PC-3 (cell line): ENCODE data around the gene IFT20. TPM values are rescaled to one million over a fixed set of nuclear protein-coding genes. Genes with fewer than 3 reads are reported as not detected.
A peak's percentile ranks its signal among the peaks of the same experiment; 100 is the strongest.

Experiments
- ATAC-seq: fragments of 200-7000 bp; cut with Tn5 transposase; 2 replicates; pipeline ENCODE4 v1.9.1; 2020; ENCODE audit warnings: mild to moderate bottlenecking, moderate library complexity
- BruUV-seq: library from RNA; stranded (reverse); fragments of 400-500 nt; replicated peaks from 2 replicates; lab custom pipeline; 2021; lab: Mats Ljungman, UMichigan
- CTCF ChIA-PET: fragments of 300-600 bp; sonication (Branson Sonifier 250); formaldehyde crosslinking; loops from one replicate; lab custom pipeline; 2022; ENCODE audit warnings: antibody characterized with exemption; lab: Charles Lee
- POLR2A ChIA-PET: fragments of 300-600 bp; sonication (Branson Sonifier 250); formaldehyde crosslinking; loops from one replicate; lab custom pipeline; 2022; ENCODE audit warnings: antibody characterized with exemption; ENCODE audit not compliant: unreplicated experiment; lab: Charles Lee
- DNase-seq: peaks from one replicate; pipeline ENCODE4 v3.0.0-alpha.2; 2015
- H2AFZ ChIP-seq: fragments of 300-600 bp; sonication (generic); 2 replicates; pipeline ENCODE4 v1.6.0; 2016; ENCODE audit warnings: antibody characterized with exemption, low read length
- H3F3A ChIP-seq: fragments of 300-600 bp; sonication (generic); one replicate; pipeline ENCODE4 v1.6.0; 2017; ENCODE audit warnings: antibody characterized with exemption, low read length, control low read depth, mild to moderate bottlenecking; ENCODE audit not compliant: unreplicated experiment
- H3K27ac ChIP-seq: fragments of 300-600 bp; sonication (generic); 2 replicates; pipeline ENCODE4 v1.5.1; 2016; ENCODE audit warnings: mild to moderate bottlenecking, low read length
- H3K27me3 ChIP-seq: fragments of 300-600 bp; sonication (generic); 2 replicates; pipeline ENCODE4 v1.6.1; 2016; ENCODE audit warnings: low read length, mixed read lengths
- H3K36me3 ChIP-seq: fragments of 300-600 bp; sonication (generic); 2 replicates; pipeline ENCODE4 v1.6.1; 2016; ENCODE audit warnings: low read depth, mixed run types, low read length, mixed read lengths
- H3K4me1 ChIP-seq: fragments of 300-600 bp; sonication (generic); 2 replicates; pipeline ENCODE4 v1.5.1; 2016; ENCODE audit warnings: low read length; ENCODE audit not compliant: insufficient read depth
- H3K4me2 ChIP-seq: fragments of 300-600 bp; sonication (generic); 2 replicates; pipeline ENCODE4 v1.6.0; 2016; ENCODE audit warnings: low read length
- H3K4me3 ChIP-seq: fragments of 300-600 bp; sonication (generic); 2 replicates; pipeline ENCODE4 v1.5.1; 2016; ENCODE audit warnings: mild to moderate bottlenecking, low read length, mixed read lengths
- H3K79me2 ChIP-seq: fragments of 300-600 bp; sonication (generic); 2 replicates; pipeline ENCODE4 v1.6.1; 2017; ENCODE audit warnings: low read length, mixed read lengths
- H3K9ac ChIP-seq: fragments of 300-600 bp; sonication (generic); 2 replicates; pipeline ENCODE4 v1.6.0; 2016; ENCODE audit warnings: mild to moderate bottlenecking, low read length
- H3K9me2 ChIP-seq: fragments of 300-600 bp; sonication (generic); replicated peaks from 2 replicates; pipeline ENCODE4 v1.6.1; 2016; ENCODE audit warnings: mixed run types, low read length, mixed read lengths
- H3K9me3 ChIP-seq: fragments of 300-600 bp; sonication (generic); 2 replicates; pipeline ENCODE4 v1.6.1; 2016; ENCODE audit warnings: low read length, mixed read lengths
- H4K20me1 ChIP-seq: fragments of 300-600 bp; sonication (generic); 2 replicates; pipeline ENCODE4 v1.6.1; 2016; ENCODE audit warnings: low read length, mixed read lengths
- EZH2 ChIP-seq: fragments of 300-600 bp; sonication (generic); IDR thresholded peaks from one replicate; pipeline ENCODE4 v1.6.1; 2017; ENCODE audit warnings: antibody characterized with exemption, mild to moderate bottlenecking, low read length; ENCODE audit not compliant: unreplicated experiment
- EZH2phosphoT487 ChIP-seq: fragments of 300-600 bp; sonication (generic); IDR thresholded peaks from 2 replicates; pipeline ENCODE4 v1.6.1; 2018; ENCODE audit warnings: mild to moderate bottlenecking, antibody characterized with exemption, low read length, borderline replicate concordance
- intact Hi-C: fragments of 100-400 bp; cut with micrococcal nuclease; formaldehyde crosslinking; loops from 2 replicates; pipeline ENCODE4 v1.9.0; 2023
- total RNA-seq: library from RNA; depleted of rRNA; stranded (reverse); fragments of >200 nt; gene quantifications from 2 replicates; pipeline ENCODE4 v1.2.3, GENCODE V29; 2014
- TF ChIP-seq, protein P1 (sequence below): fragments of 300-600 bp; sonication (generic); conservative IDR thresholded peaks from 2 replicates; pipeline ENCODE4 v1.5.1; 2017; ENCODE audit warnings: antibody characterized with exemption, low read depth, mild to moderate bottlenecking, low read length

The IFT20 gene
- total RNA-seq, 1 experiment from 2014 or later = 23.1 TPM

- no peak overlapping the region for H3K4me3 ChIP-seq
- POLR2A ChIA-PET = no interaction called here
These were observed 17.9 kb downstream of the IFT20 start for GRCh38 chr17:28317099-28317965.

GRCh38 chr17:28315846-28316705 lies 19.2 kb downstream of the IFT20 start:
- H3F3A ChIP-seq = no peaks in the 10 kb centered on the region
- H3K4me2 ChIP-seq = no peak overlapping the region
- CTCF ChIA-PET = no interaction called here
- H3K36me3 ChIP-seq = no peaks in the 10 kb centered on the region
- no peak for DNase-seq
- ATAC-seq = no peak
- POLR2A ChIA-PET = no interaction called here
- H3K9me2 ChIP-seq = no peaks in the 10 kb centered on the region
- H4K20me1 ChIP-seq = no peaks in the 10 kb centered on the region
- no peak overlapping the region for H2AFZ ChIP-seq
- no TSS peak for BruUV-seq
- H3K9me3 ChIP-seq = no peaks in the 10 kb centered on the region
- intact Hi-C loops = loop anchor here (10.0 kb wide), 1 partner anchor 61 kb away; no protein-coding TSS in a partner anchor
- TF ChIP-seq EZH2phosphoT487 (no peak), EZH2 (no peak)
- TF ChIP-seq, protein P1, sequence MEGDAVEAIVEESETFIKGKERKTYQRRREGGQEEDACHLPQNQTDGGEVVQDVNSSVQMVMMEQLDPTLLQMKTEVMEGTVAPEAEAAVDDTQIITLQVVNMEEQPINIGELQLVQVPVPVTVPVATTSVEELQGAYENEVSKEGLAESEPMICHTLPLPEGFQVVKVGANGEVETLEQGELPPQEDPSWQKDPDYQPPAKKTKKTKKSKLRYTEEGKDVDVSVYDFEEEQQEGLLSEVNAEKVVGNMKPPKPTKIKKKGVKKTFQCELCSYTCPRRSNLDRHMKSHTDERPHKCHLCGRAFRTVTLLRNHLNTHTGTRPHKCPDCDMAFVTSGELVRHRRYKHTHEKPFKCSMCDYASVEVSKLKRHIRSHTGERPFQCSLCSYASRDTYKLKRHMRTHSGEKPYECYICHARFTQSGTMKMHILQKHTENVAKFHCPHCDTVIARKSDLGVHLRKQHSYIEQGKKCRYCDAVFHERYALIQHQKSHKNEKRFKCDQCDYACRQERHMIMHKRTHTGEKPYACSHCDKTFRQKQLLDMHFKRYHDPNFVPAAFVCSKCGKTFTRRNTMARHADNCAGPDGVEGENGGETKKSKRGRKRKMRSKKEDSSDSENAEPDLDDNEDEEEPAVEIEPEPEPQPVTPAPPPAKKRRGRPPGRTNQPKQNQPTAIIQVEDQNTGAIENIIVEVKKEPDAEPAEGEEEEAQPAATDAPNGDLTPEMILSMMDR = no peak
- H3K27me3 ChIP-seq = no peaks in the 10 kb centered on the region
- no peak overlapping the region for H3K4me3 ChIP-seq
- H3K79me2 ChIP-seq = peaks cover 21% of the 10 kb centered on the region
- H3K27ac ChIP-seq = no peak overlapping the region
- no peak overlapping the region for H3K9ac ChIP-seq
- H3K4me1 ChIP-seq = peaks cover 26% of the 10 kb centered on the region

More at GRCh38 chr17:28317099-28317965, 17.9 kb downstream of the IFT20 start:
- Histone ChIP-seq H3K9ac (no peak overlapping the region), H3K9me2 (no peaks in the 10 kb centered on the region), H4K20me1 (no peaks in the 10 kb centered on the region), H3K79me2 (peaks cover 34% of the 10 kb centered on the region), H3K4me1 (peaks cover 33% of the 10 kb centered on the region), H3K36me3 (no peaks in the 10 kb centered on the region), H3K9me3 (no peaks in the 10 kb centered on the region), H3K27me3 (no peaks in the 10 kb centered on the region), H3F3A (no peaks in the 10 kb centered on the region), H2AFZ (no peak overlapping the region), H3K4me2 (peak overlapping the region; percentile 86; the same call in 1 of the 2 replicates), H3K27ac (no peak overlapping the region)
- intact Hi-C loops = loop anchor here (10.0 kb wide), 1 partner anchor 63 kb away; no protein-coding TSS in a partner anchor
- TF ChIP-seq EZH2phosphoT487 = no peak
- no peak for TF ChIP-seq EZH2
- TF ChIP-seq, protein P1 = no peak
- no peak for DNase-seq
- no peak for ATAC-seq
- BruUV-seq = no TSS peak
- CTCF ChIA-PET = no interaction called here
